GM19467 (cell line): ENCODE measurements around the gene COL4A1.

ENCODE experiments used
- ATAC-seq: cut with Tn5 transposase; IDR thresholded peaks from one replicate; pipeline ENCODE4 v1.9.1; 2021; ENCODE audit warnings: mild to moderate bottlenecking, moderate library complexity; ENCODE audit not compliant: unreplicated experiment

The COL4A1 gene

GRCh38 chr13:110206185-110206584 lies 100.8 kb downstream of the COL4A1 start:
- ATAC-seq = no peak

- no peak for ATAC-seq
Measured at GRCh38 chr13:110201114-110201513, 105.8 kb downstream of the COL4A1 start.

DNA sequence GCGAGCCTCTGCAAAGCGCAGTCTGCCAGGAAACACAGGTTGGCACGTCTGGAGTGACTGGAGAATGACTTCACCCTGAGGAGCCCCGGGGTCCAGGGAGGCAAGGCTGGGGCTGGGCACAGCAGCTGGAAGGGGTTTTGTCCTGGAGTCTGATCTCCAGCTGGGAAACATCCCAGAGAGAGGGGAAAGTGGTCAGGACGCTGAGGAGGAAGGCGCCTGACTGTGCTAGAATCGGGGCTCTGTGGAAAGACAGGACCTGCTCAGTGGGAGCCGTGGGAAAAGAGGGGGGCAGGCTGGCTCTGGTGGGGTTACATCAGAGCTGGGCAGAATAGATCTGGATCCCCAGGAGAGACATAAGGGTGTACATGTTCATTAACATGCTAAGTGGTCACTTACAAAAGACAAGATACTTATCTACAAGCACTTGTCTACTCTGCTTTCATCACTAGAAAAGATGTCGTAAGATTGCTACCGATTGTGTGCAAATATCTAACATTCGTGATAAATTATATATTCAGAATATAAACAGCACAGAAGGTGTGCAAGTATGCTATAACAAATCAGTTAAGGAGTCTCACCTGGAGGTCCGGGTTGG lies 106.6 kb downstream of the COL4A1 start:
- ATAC-seq = no peak

GRCh38 chr13:110199046-110199831 lies 107.7 kb downstream of the COL4A1 start:
- ATAC-seq = no peak

DNA sequence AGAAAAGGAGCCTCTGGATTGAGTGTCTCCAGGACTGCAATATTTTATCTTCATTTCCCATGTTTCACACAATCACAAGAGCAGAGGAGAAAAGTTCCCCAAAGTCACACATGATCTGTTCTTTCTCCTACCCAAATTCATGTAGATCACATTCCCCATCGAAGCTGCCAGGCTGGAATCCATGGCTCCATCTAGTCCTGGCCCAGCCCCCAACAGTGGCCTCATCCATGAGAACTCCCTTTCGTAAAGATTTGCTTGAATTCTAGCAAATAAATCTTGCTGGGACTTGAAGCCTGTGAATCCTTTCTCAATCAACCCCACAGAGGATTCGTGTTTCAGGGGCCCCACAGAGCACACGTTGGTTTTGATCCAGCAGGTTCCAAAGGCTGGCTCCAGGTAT lies 109.5 kb downstream of the COL4A1 start:
- no peak for ATAC-seq

DNA sequence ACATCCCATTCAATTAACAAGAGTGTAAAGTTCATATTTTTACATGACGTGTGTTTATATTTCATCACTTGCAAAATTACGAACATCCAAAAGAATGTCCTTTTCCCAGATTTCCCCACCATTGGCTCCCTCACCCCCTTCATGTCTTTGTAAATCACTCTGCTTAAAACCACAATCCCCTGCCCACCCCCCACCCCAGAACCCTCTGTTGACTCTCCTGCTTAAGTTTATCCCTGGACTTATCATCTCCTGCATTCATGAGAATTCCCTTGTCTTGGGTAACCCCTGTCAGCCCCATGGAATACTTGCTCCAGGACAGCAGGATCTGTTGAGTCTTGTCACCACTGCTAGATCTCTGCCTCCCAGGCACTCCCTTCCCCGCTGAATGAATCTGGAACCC lies 109.9 kb downstream of the COL4A1 start:
- no peak for ATAC-seq

- ATAC-seq = no peak
Measured at GRCh38 chr13:110195547-110196485, 111.1 kb downstream of the COL4A1 start.

DNA sequence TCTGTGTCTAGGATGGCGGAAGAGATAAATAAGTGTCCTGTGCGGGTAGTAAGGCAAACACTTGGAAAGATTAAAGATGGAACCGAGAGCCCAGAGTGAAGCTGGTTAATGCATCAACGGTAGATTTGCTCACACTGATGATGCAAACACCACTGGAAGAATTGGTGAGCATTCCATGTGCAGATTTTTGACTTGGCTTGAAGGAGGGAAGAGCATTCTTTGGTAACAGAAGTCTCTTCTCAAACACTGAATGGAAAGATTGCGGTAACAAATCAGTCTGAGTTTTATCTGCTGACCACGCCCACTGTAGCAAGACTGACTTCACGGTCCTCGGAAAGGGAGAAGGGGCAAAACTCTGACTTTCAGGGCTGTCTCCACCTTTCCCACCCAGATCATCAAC lies 112.5 kb downstream of the COL4A1 start:
- ATAC-seq = no peak

- no peak for ATAC-seq
Measured at GRCh38 chr13:110193491-110193890, 113.5 kb downstream of the COL4A1 start.

DNA sequence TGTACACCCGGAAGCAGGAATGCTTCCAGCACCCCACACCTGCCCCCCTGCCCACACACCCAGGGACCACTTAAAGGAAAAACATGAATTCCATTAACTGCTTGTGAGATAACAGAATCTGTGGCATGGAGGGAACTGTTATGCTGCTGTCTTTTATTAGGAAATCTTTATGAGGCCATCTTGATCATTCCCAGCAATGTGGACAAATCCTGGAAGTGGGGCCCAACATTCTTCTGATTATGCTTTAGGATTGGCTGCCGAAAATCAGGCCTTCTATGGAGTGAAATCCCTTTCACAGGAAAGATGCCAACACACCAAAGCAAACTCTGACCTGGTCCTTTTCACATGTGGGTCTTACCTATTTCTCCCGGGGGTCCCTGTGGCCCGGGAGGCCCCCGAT lies 114.5 kb downstream of the COL4A1 start:
- no peak for ATAC-seq

DNA sequence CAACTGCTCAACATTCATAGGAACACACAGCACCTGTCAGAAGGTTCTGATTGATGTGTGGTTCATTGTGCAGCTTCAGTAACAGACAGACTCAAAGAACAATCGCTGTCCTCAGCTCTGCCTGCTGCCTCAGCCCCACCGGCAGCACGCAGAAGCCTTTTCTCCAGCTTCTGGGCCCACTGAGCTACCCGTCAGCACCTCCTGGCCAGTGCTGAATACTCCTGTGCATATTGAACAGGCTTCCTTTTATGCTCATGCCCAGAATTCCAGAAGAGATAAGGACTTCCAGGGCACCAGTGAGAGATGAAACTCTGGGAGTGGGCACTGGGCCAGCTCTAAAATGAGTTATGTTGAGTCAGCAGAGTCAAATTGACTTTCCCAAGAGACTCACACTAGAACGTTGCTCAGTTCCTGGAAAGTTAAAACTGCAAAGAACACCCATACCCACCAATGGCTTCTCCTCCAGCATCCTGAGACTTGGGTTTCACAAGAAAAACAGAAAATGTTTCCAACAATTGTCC lies 119.3 kb downstream of the COL4A1 start:
- no peak for ATAC-seq

GRCh38 chr13:110186231-110186855 lies 120.6 kb downstream of the COL4A1 start:
- no peak for ATAC-seq

GRCh38 chr13:110185696-110186095 lies 121.3 kb downstream of the COL4A1 start:
- ATAC-seq = no peak

DNA sequence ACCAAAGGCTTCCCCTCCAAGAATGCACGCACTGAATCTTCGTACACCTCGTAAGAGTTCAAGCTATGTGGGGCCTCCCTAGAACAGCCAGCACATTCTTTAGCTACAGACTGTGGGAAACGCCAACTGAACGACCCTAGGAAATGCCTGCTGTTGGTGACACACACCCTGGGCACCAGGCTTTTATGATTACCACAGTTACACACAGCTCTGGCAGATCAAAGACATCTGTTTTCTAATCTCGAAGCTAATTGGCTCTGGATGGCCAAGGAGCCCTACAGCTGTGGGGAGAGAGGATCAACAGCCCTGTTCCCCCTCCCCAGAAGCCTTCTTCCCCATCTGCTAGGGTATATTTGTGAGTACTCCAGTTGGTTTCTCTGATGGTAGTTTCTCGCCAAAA lies 123.0 kb downstream of the COL4A1 start:
- no peak for ATAC-seq

- ATAC-seq = no peak
Measured at GRCh38 chr13:110182461-110182860, 124.5 kb downstream of the COL4A1 start.

DNA sequence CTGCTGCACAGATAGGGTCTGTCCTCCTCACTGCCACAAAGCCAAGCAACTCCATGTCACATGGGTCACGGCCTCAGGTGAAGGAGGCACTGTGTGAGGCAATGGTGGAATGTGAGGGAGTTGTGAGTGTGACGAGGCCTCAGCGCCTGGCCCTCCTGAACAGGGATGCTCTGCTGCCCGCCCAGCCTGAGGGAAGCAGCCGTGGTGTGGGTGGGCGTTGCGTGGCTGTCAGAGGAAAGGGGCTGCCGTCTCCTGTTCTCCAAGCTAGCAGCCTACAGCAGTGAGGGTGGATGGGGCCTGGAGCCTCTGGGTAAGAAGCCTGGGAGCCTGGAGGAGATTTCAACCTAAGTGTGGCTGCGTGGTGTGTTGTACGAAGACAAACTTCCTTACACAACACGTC lies 125.0 kb downstream of the COL4A1 start:
- no peak for ATAC-seq

DNA sequence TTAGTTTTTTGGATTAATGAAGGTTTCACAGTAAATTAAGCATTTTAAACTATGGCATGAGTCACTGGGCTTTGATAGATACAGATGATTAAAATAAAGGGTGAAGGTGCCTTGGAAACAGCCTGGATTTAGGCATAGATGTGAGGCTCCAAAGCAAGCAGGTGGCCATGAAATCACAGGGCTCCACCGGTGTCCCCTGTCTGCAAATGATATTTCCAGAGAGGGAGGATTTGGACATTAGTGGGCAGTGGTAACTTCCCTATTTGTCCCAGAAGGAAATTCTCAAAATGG lies 127.2 kb downstream of the COL4A1 start:
- ATAC-seq = no peak

DNA sequence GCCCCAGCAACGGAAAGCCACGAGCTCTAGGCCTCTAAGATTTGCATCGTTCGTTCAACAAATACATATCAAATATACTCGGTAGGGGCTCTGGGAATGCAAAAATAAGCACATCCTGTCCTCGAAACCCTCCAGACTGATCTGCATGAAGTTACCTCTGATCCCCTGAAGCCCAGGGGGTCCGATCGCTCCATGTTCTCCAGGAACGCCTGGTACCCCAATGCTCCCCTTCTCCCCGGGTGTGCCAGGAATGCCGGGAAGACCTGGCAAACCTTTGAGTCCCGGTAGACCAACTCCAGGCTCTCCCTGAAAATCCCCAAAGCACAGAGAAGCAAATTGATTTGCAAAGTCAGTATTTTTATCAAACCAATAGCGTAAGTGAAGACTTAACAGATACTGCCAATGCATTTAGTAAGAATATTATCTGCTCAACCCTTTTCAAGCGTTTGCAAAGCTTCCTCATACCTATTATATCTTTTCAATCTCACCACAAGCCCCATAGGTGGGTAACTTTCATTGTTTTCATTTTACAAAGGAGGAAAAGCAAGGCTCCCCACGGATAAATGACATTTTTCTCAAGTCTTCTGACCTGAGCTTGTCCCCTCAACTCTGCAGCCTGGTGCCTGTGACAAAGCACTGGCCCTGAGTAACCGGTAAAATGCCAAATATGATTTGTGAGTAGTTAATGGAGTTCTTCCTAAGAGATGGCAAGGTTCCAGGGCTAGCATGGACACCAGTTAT lies 127.7 kb downstream of the COL4A1 start:
- no peak for ATAC-seq

- no peak for ATAC-seq
Measured at GRCh38 chr13:110177790-110178189, 129.2 kb downstream of the COL4A1 start.

- no peak for ATAC-seq
Measured at GRCh38 chr13:110176431-110176830, 130.5 kb downstream of the COL4A1 start.
